NCI-H187 treated with DMSO at 0.1 percent for 48 hours (cell line): ENCODE measurements around the gene KLK1.
A peak's percentile ranks its signal among the peaks of the same experiment; 100 is the strongest.

Experiments
- DNase-seq: peaks from one replicate; lab custom pipeline; 2025; lab: John Stamatoyannopoulos, UW

The KLK1 gene

GRCh38 chr19:50823389-50824042 lies at the start of gene KLK1:
Gene KLK1, minus strand, starts transcription at chr19:50823787. Its CDS starts 39 bp downstream, at chr19:50823748.
- no peak for DNase-seq

GRCh38 chr19:50873056-50873455 lies 49.5 kb upstream of the KLK1 start, which contains the start of gene KLK2:
Gene KLK2, plus strand, starts transcription at chr19:50873439. Its CDS starts 35 bp downstream, at chr19:50873474.
- no peak for DNase-seq

DNA sequence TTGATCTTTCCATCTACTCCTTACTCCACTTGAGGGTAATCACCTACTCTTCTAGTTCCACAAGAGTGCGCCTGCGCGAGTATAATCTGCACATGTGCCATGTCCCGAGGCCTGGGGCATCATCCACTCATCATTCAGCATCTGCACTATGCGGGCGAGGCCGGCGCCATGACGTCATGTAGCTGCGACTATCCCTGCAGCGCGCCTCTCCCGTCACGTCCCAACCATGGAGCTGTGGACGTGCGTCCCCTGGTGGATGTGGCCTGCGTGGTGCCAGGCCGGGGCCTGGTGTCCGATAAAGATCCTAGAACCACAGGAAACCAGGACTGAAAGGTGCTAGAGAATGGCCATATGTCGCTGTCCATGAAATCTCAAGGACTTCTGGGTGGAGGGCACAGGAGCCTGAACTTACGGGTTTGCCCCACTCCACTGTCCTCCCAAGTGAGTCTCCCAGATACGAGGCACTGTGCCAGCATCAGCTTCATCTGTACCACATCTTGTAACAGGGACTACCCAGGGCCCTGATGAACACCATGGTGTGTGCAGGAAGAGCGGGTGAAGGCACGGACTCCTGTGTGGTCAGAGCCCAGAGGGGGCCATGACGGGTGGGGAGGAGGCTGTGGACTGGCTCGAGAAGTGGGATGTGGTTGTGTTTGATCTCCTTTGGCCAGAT lies 47.0 kb upstream of the KLK1 start:
- DNase-seq, result no peak

- DNase-seq, result no peak
Observed at GRCh38 chr19:50869479-50869878, 45.9 kb upstream of the KLK1 start.

DNA sequence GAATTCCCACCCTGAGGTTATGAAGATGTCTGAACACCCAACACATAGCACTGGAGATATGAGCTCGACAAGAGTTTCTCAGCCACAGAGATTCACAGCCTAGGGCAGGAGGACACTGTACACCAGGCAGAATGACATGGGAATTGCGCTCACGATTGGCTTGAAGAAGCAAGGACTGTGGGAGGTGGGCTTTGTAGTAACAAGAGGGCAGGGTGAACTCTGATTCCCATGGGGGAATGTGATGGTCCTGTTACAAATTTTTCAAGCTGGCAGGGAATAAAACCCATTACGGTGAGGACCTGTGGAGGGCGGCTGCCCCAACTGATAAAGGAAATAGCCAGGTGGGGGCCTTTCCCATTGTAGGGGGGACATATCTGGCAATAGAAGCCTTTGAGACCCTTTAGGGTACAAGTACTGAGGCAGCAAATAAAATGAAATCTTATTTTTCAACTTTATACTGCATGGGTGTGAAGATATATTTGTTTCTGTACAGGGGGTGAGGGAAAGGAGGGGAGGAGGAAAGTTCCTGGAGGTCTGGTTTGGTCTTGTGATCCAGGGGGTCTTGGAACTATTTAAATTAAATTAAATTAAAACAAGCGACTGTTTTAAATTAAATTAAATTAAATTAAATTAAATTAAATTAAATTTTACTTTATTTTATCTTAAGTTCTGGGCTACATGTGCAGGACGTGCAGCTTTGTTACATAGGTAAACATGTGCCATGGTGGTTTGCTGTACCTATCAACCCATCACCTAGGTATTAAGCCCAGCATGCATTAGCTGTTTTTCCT lies 38.1 kb upstream of the KLK1 start:
- no peak for DNase-seq

DNA sequence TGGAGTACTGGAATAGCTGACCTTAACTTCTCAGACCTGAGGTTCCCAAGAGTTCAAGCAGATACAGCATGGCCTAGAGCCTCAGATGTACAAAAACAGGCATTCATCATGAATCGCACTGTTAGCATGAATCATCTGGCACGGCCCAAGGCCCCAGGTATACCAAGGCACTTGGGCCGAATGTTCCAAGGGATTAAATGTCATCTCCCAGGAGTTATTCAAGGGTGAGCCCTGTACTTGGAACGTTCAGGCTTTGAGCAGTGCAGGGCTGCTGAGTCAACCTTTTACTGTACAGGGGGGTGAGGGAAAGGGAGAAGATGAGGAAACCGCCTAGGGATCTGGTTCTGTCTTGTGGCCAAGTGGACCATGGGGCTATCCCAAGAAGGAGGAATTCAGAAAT lies 37.4 kb upstream of the KLK1 start:
- no peak for DNase-seq

DNA sequence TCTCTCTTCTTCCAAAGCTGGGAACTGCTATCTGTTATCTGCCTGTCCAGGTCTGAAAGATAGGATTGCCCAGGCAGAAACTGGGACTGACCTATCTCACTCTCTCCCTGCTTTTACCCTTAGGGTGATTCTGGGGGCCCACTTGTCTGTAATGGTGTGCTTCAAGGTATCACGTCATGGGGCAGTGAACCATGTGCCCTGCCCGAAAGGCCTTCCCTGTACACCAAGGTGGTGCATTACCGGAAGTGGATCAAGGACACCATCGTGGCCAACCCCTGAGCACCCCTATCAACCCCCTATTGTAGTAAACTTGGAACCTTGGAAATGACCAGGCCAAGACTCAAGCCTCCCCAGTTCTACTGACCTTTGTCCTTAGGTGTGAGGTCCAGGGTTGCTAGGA lies 36.3 kb upstream of the KLK1 start:
- no peak for DNase-seq

DNA sequence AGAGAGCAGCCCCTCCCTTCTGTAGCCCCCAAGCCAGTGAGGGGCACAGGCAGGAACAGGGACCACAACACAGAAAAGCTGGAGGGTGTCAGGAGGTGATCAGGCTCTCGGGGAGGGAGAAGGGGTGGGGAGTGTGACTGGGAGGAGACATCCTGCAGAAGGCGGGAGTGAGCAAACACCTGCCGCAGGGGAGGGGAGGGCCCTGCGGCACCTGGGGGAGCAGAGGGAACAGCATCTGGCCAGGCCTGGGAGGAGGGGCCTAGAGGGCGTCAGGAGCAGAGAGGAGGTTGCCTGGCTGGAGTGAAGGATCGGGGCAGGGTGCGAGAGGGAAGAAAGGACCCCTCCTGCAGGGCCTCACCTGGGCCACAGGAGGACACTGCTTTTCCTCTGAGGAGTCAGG lies 35.3 kb upstream of the KLK1 start:
- DNase-seq, result peak; percentile 73

DNA sequence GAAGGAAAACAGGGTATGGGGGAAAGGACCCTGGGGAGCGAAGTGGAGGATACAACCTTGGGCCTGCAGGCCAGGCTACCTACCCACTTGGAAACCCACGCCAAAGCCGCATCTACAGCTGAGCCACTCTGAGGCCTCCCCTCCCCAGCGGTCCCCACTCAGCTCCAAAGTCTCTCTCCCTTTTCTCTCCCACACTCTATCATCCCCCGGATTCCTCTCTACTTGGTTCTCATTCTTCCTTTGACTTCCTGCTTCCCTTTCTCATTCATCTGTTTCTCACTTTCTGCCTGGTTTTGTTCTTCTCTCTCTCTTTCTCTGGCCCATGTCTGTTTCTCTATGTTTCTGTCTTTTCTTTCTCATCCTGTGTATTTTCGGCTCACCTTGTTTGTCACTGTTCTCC lies 33.8 kb upstream of the KLK1 start:
- no peak for DNase-seq

GRCh38 chr19:50854636-50855410 lies 31.2 kb upstream of the KLK1 start, which contains the start of gene KLK3:
Gene KLK3, plus strand, starts transcription at chr19:50854915. Its CDS starts 41 bp downstream, at chr19:50854956.
- DNase-seq, result no peak

DNA sequence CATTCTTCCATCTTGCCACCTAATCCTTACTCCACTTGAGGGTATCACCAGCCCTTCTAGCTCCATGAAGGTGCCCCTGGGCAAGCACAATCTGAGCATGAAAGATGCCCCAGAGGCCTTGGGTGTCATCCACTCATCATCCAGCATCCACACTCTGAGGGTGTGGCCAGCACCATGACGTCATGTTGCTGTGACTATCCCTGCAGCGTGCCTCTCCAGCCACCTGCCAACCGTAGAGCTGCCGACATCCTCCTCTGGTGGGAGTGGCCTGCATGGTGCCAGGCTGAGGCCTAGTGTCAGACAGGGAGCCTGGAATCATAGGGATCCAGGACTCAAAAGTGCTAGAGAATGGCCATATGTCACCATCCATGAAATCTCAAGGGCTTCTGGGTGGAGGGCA lies 28.0 kb upstream of the KLK1 start:
- DNase-seq, result no peak

DNA sequence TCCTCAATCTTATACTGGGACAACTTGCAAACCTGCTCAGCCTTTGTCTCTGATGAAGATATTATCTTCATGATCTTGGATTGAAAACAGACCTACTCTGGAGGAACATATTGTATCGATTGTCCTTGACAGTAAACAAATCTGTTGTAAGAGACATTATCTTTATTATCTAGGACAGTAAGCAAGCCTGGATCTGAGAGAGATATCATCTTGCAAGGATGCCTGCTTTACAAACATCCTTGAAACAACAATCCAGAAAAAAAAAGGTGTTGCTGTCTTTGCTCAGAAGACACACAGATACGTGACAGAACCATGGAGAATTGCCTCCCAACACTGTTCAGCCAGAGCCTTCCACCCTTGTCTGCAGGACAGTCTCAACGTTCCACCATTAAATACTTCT lies 27.2 kb upstream of the KLK1 start:
- DNase-seq, result no peak

GRCh38 chr19:50844296-50844935 lies 20.8 kb upstream of the KLK1 start:
- no peak for DNase-seq

GRCh38 chr19:50843701-50844221 lies 20.2 kb upstream of the KLK1 start:
- no peak for DNase-seq

DNA sequence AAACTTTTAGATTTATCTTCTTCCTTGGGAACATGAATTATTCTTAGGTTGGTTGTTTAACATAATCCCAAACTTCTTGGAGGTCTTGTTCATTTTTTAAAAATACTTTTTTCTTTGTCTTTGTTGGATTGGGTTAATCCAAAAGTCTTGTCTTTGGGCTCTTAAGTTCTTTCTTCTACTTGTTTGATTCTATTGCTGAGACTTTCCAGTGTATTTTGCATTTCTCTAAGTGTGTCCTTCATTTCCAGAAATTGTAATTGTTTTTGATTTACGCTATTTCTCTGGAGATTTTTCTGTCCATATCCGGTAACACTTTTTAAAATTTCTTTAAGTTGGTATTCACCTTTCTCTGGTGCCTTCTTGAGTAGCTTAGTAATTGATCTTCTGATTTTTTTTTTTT lies 19.6 kb upstream of the KLK1 start:
- DNase-seq, result no peak

GRCh38 chr19:50842130-50842529 lies 18.5 kb upstream of the KLK1 start:
- no peak for DNase-seq

GRCh38 chr19:50839712-50840655 lies 16.4 kb upstream of the KLK1 start:
- no peak for DNase-seq

- DNase-seq, result no peak
Observed at GRCh38 chr19:50838239-50838638, 14.7 kb upstream of the KLK1 start.

GRCh38 chr19:50837300-50837699 lies 13.7 kb upstream of the KLK1 start:
- DNase-seq, result no peak

GRCh38 chr19:50836543-50837195 lies 13.1 kb upstream of the KLK1 start:
- no peak for DNase-seq
